ENCODE results near the gene CLK2. TPM values are rescaled to one million over a fixed set of nuclear protein-coding genes. Genes with fewer than 3 reads are reported as not detected.
A peak's percentile ranks its signal among the peaks of the same experiment; 100 is the strongest.

Gene CLK2
- total and polyA plus RNA-seq, 4 donors = 8.3 to 28.2 (median 14.8) TPM

DNA sequence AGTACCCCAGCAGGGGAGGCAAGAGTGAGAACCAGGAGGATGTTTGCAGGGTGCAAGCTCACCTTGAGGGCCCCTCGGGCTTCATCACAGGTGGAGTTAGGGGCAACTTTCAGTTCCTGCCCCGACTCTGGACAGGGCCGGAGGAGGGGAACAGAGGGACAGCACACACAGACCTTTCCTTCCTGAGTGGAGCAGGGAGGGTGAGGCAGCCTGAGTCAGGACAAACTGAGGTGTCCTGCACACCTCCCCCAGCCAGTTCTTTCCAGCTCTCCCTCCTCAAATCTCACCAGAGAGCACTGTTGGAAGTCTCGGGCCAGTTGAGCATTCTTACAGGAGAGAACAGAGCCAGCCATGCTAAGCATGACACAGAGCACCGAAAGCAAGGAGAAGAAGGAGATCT, 19.5 kb downstream of the CLK2 start:
- DNase-seq (ENCODE audit: low spot score) = no peak
- H3K4me3 ChIP-seq (ENCODE audit: low read depth in 1 of 3, low read length in 3 of 3) = no peak overlapping the region
- no peak overlapping the region for H3K27ac ChIP-seq (ENCODE audit: low read depth in 1 of 2, low read length in 2 of 2)
- TF ChIP-seq FOXA1 (IDR thresholded peaks at IDR 0.05) (no peak), YY1 (IDR thresholded peaks at IDR 0.05) (no peak), TAF1 (conservative IDR thresholded peaks at IDR 0.05) (no peak), GABPA (IDR thresholded peaks at IDR 0.05 in 1 of 2, conservative IDR thresholded peaks at IDR 0.05 in 1 of 2) (no peak), HNF4A (conservative IDR thresholded peaks at IDR 0.05) (no peak), FOXA2 (IDR thresholded peaks at IDR 0.05) (no peak), JUND (IDR thresholded peaks at IDR 0.05) (no peak), RAD21 (IDR thresholded peaks at IDR 0.05) (no peak)
- TF ChIP-seq, protein P1, sequence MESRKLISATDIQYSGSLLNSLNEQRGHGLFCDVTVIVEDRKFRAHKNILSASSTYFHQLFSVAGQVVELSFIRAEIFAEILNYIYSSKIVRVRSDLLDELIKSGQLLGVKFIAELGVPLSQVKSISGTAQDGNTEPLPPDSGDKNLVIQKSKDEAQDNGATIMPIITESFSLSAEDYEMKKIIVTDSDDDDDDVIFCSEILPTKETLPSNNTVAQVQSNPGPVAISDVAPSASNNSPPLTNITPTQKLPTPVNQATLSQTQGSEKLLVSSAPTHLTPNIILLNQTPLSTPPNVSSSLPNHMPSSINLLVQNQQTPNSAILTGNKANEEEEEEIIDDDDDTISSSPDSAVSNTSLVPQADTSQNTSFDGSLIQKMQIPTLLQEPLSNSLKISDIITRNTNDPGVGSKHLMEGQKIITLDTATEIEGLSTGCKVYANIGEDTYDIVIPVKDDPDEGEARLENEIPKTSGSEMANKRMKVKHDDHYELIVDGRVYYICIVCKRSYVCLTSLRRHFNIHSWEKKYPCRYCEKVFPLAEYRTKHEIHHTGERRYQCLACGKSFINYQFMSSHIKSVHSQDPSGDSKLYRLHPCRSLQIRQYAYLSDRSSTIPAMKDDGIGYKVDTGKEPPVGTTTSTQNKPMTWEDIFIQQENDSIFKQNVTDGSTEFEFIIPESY (IDR thresholded peaks at IDR 0.05) = no peak
- TF ChIP-seq, protein P2, sequence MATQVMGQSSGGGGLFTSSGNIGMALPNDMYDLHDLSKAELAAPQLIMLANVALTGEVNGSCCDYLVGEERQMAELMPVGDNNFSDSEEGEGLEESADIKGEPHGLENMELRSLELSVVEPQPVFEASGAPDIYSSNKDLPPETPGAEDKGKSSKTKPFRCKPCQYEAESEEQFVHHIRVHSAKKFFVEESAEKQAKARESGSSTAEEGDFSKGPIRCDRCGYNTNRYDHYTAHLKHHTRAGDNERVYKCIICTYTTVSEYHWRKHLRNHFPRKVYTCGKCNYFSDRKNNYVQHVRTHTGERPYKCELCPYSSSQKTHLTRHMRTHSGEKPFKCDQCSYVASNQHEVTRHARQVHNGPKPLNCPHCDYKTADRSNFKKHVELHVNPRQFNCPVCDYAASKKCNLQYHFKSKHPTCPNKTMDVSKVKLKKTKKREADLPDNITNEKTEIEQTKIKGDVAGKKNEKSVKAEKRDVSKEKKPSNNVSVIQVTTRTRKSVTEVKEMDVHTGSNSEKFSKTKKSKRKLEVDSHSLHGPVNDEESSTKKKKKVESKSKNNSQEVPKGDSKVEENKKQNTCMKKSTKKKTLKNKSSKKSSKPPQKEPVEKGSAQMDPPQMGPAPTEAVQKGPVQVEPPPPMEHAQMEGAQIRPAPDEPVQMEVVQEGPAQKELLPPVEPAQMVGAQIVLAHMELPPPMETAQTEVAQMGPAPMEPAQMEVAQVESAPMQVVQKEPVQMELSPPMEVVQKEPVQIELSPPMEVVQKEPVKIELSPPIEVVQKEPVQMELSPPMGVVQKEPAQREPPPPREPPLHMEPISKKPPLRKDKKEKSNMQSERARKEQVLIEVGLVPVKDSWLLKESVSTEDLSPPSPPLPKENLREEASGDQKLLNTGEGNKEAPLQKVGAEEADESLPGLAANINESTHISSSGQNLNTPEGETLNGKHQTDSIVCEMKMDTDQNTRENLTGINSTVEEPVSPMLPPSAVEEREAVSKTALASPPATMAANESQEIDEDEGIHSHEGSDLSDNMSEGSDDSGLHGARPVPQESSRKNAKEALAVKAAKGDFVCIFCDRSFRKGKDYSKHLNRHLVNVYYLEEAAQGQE (IDR thresholded peaks at IDR 0.05) = no peak
- TF ChIP-seq, protein P3, sequence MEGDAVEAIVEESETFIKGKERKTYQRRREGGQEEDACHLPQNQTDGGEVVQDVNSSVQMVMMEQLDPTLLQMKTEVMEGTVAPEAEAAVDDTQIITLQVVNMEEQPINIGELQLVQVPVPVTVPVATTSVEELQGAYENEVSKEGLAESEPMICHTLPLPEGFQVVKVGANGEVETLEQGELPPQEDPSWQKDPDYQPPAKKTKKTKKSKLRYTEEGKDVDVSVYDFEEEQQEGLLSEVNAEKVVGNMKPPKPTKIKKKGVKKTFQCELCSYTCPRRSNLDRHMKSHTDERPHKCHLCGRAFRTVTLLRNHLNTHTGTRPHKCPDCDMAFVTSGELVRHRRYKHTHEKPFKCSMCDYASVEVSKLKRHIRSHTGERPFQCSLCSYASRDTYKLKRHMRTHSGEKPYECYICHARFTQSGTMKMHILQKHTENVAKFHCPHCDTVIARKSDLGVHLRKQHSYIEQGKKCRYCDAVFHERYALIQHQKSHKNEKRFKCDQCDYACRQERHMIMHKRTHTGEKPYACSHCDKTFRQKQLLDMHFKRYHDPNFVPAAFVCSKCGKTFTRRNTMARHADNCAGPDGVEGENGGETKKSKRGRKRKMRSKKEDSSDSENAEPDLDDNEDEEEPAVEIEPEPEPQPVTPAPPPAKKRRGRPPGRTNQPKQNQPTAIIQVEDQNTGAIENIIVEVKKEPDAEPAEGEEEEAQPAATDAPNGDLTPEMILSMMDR (IDR thresholded peaks at IDR 0.05; ENCODE audit: low read depth, low read length, missing input control) = no peak
- 86% methylated on average over 5 of the region's 5 CpGs for WGBS
- no peaks in the 10 kb centered on the region for H3K27me3 ChIP-seq (ENCODE audit: control insufficient read depth in 4 of 4, insufficient read depth in 4 of 4, low read length in 3 of 4)
- H3K36me3 ChIP-seq (ENCODE audit: control insufficient read depth in 4 of 4, insufficient read depth in 3 of 4, low read depth in 1 of 4, low read length in 3 of 4) = peaks cover 0 to 10% (median 2%) of the 10 kb centered on the region in 4 donors
- peak overlapping the region in 1 of 2 donors; percentile 36 for H3K9ac ChIP-seq (ENCODE audit: low read depth in 1 of 2, low read length in 2 of 2)
- H3K9me3 ChIP-seq (ENCODE audit: control insufficient read depth in 4 of 4, low read length in 3 of 4) = no peaks in the 10 kb centered on the region
- H3K4me1 ChIP-seq (ENCODE audit: control insufficient read depth in 4 of 4, insufficient read depth in 4 of 4, low read length in 3 of 4) = peaks cover 2 to 36% (median 23%) of the 10 kb centered on the region in 4 donors

DNA sequence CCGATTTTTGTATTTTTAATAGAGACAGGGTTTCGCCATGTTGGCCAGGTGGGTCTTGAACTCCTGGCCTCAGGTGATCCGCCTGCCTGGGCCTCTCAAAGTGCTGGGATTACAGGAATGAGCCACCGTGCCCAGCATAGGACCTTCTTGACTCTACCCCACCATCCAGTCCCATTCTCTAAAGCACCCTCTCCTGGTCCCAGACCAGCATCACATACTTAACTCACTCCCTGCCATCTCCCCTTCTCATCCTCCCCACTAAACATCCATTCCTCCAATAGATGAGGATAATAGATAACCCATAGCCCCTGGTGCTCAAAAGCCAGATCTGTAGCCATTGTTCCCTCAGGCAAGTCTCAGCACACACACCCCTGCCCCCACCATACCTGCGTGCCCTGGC, 20.1 kb downstream of the CLK2 start:
- DNase-seq (ENCODE audit: low spot score) = no peak
- peaks cover 0 to 8% (median 0%) of the 10 kb centered on the region in 4 donors for H3K36me3 ChIP-seq (ENCODE audit: control insufficient read depth in 4 of 4, insufficient read depth in 3 of 4, low read depth in 1 of 4, low read length in 3 of 4)
- H3K9me3 ChIP-seq (ENCODE audit: control insufficient read depth in 4 of 4, low read length in 3 of 4) = no peaks in the 10 kb centered on the region
- H3K4me1 ChIP-seq (ENCODE audit: control insufficient read depth in 4 of 4, insufficient read depth in 4 of 4, low read length in 3 of 4) = peaks cover 2 to 36% (median 23%) of the 10 kb centered on the region in 4 donors
- no peak overlapping the region for H3K9ac ChIP-seq (ENCODE audit: low read depth in 1 of 2, low read length in 2 of 2)
- H3K27ac ChIP-seq (ENCODE audit: low read depth in 1 of 2, low read length in 2 of 2) = no peak overlapping the region
- H3K4me3 ChIP-seq (ENCODE audit: low read depth in 1 of 3, low read length in 3 of 3) = no peak overlapping the region
- 93% methylated on average over 5 of the region's 5 CpGs for WGBS
- H3K27me3 ChIP-seq (ENCODE audit: control insufficient read depth in 4 of 4, insufficient read depth in 4 of 4, low read length in 3 of 4) = no peaks in the 10 kb centered on the region
- TF ChIP-seq TAF1 (conservative IDR thresholded peaks at IDR 0.05) (no peak), NR2F2 (IDR thresholded peaks at IDR 0.05) (no peak), GABPA (IDR thresholded peaks at IDR 0.05 in 1 of 2, conservative IDR thresholded peaks at IDR 0.05 in 1 of 2) (no peak), RAD21 (IDR thresholded peaks at IDR 0.05) (no peak), FOXA2 (IDR thresholded peaks at IDR 0.05) (no peak), SP1 (IDR thresholded peaks at IDR 0.05) (no peak), JUND (IDR thresholded peaks at IDR 0.05) (no peak), YY1 (IDR thresholded peaks at IDR 0.05) (no peak), FOXA1 (IDR thresholded peaks at IDR 0.05) (no peak), RXRA (IDR thresholded peaks at IDR 0.05) (no peak)
- TF ChIP-seq, protein P4, sequence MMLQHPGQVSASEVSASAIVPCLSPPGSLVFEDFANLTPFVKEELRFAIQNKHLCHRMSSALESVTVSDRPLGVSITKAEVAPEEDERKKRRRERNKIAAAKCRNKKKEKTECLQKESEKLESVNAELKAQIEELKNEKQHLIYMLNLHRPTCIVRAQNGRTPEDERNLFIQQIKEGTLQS (IDR thresholded peaks at IDR 0.05) = no peak
- TF ChIP-seq, protein P5, sequence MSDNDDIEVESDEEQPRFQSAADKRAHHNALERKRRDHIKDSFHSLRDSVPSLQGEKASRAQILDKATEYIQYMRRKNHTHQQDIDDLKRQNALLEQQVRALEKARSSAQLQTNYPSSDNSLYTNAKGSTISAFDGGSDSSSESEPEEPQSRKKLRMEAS (IDR thresholded peaks at IDR 0.05) = no peak
- TF ChIP-seq, protein P1 (IDR thresholded peaks at IDR 0.05) = no peak
- TF ChIP-seq, protein P2 (IDR thresholded peaks at IDR 0.05) = no peak
